ENCODE measurements around the gene C19orf47. TPM values are rescaled to one million over a fixed set of nuclear protein-coding genes. Genes with fewer than 3 reads are reported as not detected.
"Not testable (repeated sequence)": the region's sequence is repeated elsewhere in the genome, so short reads cannot be mapped to it uniquely, and the experiment has no call there.

Gene C19orf47
- polyA plus RNA-seq, 4 donors = 5.1 to 13.2 (median 7.4) TPM

GRCh38 chr19:40370253-40370652 is 22.1 kb upstream of the C19orf47 start:
- not testable (repeated sequence) for H3K4me3 ChIP-seq (ENCODE audit: low read depth in 1 of 3, low read length in 3 of 3); DNase-seq; H3K9me3 ChIP-seq (ENCODE audit: control insufficient read depth in 2 of 2, insufficient read depth in 1 of 2, low read depth in 1 of 2, low read length in 1 of 2); H3K27me3 ChIP-seq (ENCODE audit: control insufficient read depth in 3 of 3, insufficient read depth in 3 of 3, low read length in 3 of 3); H3K27ac ChIP-seq (ENCODE audit: low read depth in 1 of 3, low read length in 2 of 3); FAIRE-seq
- Histone ChIP-seq H3K4me1 (ENCODE audit: control insufficient read depth in 3 of 3, insufficient read depth in 2 of 3, low read depth in 1 of 3, low read length in 2 of 3) (peaks cover 0 to 18% (median 0%) of the 10 kb centered on the region in 3 donors), H3K36me3 (ENCODE audit: control insufficient read depth in 3 of 3, insufficient read depth in 2 of 3, low read depth in 1 of 3, low read length in 3 of 3) (peaks cover 4 to 82% (median 8%) of the 10 kb centered on the region in 3 donors)
- whole genome bisulfite sequencing, 3 donors = 92 to 100% (median 94%) methylated on average over 2 to 3 of the region's 3 CpGs

GRCh38 chr19:40369797-40370196 is 21.6 kb upstream of the C19orf47 start:
- 95 to 97% (median 95%) methylated on average over 12 of the region's 12 CpGs for WGBS, 3 donors

GRCh38 chr19:40367577-40368434 is 19.6 kb upstream of the C19orf47 start:
- FAIRE-seq = no peak
- DNase-seq = no peak
- H3K36me3 ChIP-seq (ENCODE audit: control insufficient read depth in 3 of 3, insufficient read depth in 2 of 3, low read depth in 1 of 3, low read length in 3 of 3) = peaks cover 4 to 60% (median 7%) of the 10 kb centered on the region in 3 donors
- H3K27me3 ChIP-seq (ENCODE audit: control insufficient read depth in 3 of 3, insufficient read depth in 3 of 3, low read length in 3 of 3) = no peaks in the 10 kb centered on the region
- no peaks in the 10 kb centered on the region for H3K9me3 ChIP-seq (ENCODE audit: control insufficient read depth in 2 of 2, insufficient read depth in 1 of 2, low read depth in 1 of 2, low read length in 1 of 2)
- WGBS, 3 donors = 85 to 89% (median 87%) methylated on average over 15 to 16 of the region's 16 CpGs
- H3K4me1 ChIP-seq (ENCODE audit: control insufficient read depth in 3 of 3, insufficient read depth in 2 of 3, low read depth in 1 of 3, low read length in 2 of 3) = peaks cover 0 to 18% (median 0%) of the 10 kb centered on the region in 3 donors
- no peak overlapping the region for H3K27ac ChIP-seq (ENCODE audit: low read depth in 1 of 3, low read length in 2 of 3)
- H3K4me3 ChIP-seq (ENCODE audit: low read depth in 1 of 3, low read length in 3 of 3) = no peak overlapping the region

More at GRCh38 chr19:40369797-40370196, 21.6 kb upstream of the C19orf47 start:
- Histone ChIP-seq H3K27me3 (ENCODE audit: control insufficient read depth in 3 of 3, insufficient read depth in 3 of 3, low read length in 3 of 3) (no peaks in the 10 kb centered on the region), H3K27ac (ENCODE audit: low read depth in 1 of 3, low read length in 2 of 3) (no peak overlapping the region), H3K9me3 (ENCODE audit: control insufficient read depth in 2 of 2, insufficient read depth in 1 of 2, low read depth in 1 of 2, low read length in 1 of 2) (no peaks in the 10 kb centered on the region), H3K36me3 (ENCODE audit: control insufficient read depth in 3 of 3, insufficient read depth in 2 of 3, low read depth in 1 of 3, low read length in 3 of 3) (peaks cover 4 to 78% (median 8%) of the 10 kb centered on the region in 3 donors), H3K4me1 (ENCODE audit: control insufficient read depth in 3 of 3, insufficient read depth in 2 of 3, low read depth in 1 of 3, low read length in 2 of 3) (peaks cover 0 to 18% (median 0%) of the 10 kb centered on the region in 3 donors), H3K4me3 (ENCODE audit: low read depth in 1 of 3, low read length in 3 of 3) (no peak overlapping the region)
- DNase-seq (no peak), FAIRE-seq (no peak)

- DNase-seq (no peak), FAIRE-seq (no peak)
- H3K9me3 ChIP-seq (ENCODE audit: control insufficient read depth in 2 of 2, insufficient read depth in 1 of 2, low read depth in 1 of 2, low read length in 1 of 2) = no peaks in the 10 kb centered on the region
- H3K27me3 ChIP-seq (ENCODE audit: control insufficient read depth in 3 of 3, insufficient read depth in 3 of 3, low read length in 3 of 3) = no peaks in the 10 kb centered on the region
- 86 to 95% (median 94%) methylated on average over 27 of the region's 27 CpGs for WGBS, 3 donors
- peaks cover 4 to 54% (median 7%) of the 10 kb centered on the region in 3 donors for H3K36me3 ChIP-seq (ENCODE audit: control insufficient read depth in 3 of 3, insufficient read depth in 2 of 3, low read depth in 1 of 3, low read length in 3 of 3)
- H3K4me3 ChIP-seq (ENCODE audit: low read depth in 1 of 3, low read length in 3 of 3) = peak overlapping the region in 1 of 3 donors; percentile 54
- H3K27ac ChIP-seq (ENCODE audit: low read depth in 1 of 3, low read length in 2 of 3) = no peak overlapping the region
- H3K4me1 ChIP-seq (ENCODE audit: control insufficient read depth in 3 of 3, insufficient read depth in 2 of 3, low read depth in 1 of 3, low read length in 2 of 3) = peaks cover 0 to 18% (median 0%) of the 10 kb centered on the region in 3 donors
Measured at GRCh38 chr19:40366697-40367561, 18.7 kb upstream of the C19orf47 start.

GRCh38 chr19:40365613-40366401 is 17.6 kb upstream of the C19orf47 start:
- DNase-seq (peak; percentile 27 to 94), FAIRE-seq (no peak)
- Histone ChIP-seq H3K4me1 (ENCODE audit: control insufficient read depth in 3 of 3, insufficient read depth in 2 of 3, low read depth in 1 of 3, low read length in 2 of 3) (peaks cover 0 to 14% (median 0%) of the 10 kb centered on the region in 3 donors), H3K27me3 (ENCODE audit: control insufficient read depth in 3 of 3, insufficient read depth in 3 of 3, low read length in 3 of 3) (no peaks in the 10 kb centered on the region), H3K36me3 (ENCODE audit: control insufficient read depth in 3 of 3, insufficient read depth in 2 of 3, low read depth in 1 of 3, low read length in 3 of 3) (peaks cover 4 to 48% (median 7%) of the 10 kb centered on the region in 3 donors), H3K4me3 (ENCODE audit: low read depth in 1 of 3, low read length in 3 of 3) (peak overlapping the region in 1 of 3 donors; percentile 54), H3K9me3 (ENCODE audit: control insufficient read depth in 2 of 2, insufficient read depth in 1 of 2, low read depth in 1 of 2, low read length in 1 of 2) (no peaks in the 10 kb centered on the region), H3K27ac (ENCODE audit: low read depth in 1 of 3, low read length in 2 of 3) (peak overlapping the region in 1 of 3 donors; percentile 54)
- WGBS, 3 donors = 18 to 51% (median 39%) methylated on average over 26 to 28 of the region's 28 CpGs

- no peak for FAIRE-seq
- H3K27ac ChIP-seq (ENCODE audit: low read depth in 1 of 3, low read length in 2 of 3) = no peak overlapping the region
- WGBS, 3 donors = 61 to 86% (median 70%) methylated on average over 3 of the region's 3 CpGs
- H3K27me3 ChIP-seq (ENCODE audit: control insufficient read depth in 3 of 3, insufficient read depth in 3 of 3, low read length in 3 of 3) = no peaks in the 10 kb centered on the region
- no peak for DNase-seq
- H3K4me1 ChIP-seq (ENCODE audit: control insufficient read depth in 3 of 3, insufficient read depth in 2 of 3, low read depth in 1 of 3, low read length in 2 of 3) = peaks cover 0 to 10% (median 0%) of the 10 kb centered on the region in 3 donors
- H3K4me3 ChIP-seq (ENCODE audit: low read depth in 1 of 3, low read length in 3 of 3) = peak overlapping the region in 1 of 3 donors; percentile 54
- peaks cover 4 to 47% (median 7%) of the 10 kb centered on the region in 3 donors for H3K36me3 ChIP-seq (ENCODE audit: control insufficient read depth in 3 of 3, insufficient read depth in 2 of 3, low read depth in 1 of 3, low read length in 3 of 3)
- no peaks in the 10 kb centered on the region for H3K9me3 ChIP-seq (ENCODE audit: control insufficient read depth in 2 of 2, insufficient read depth in 1 of 2, low read depth in 1 of 2, low read length in 1 of 2)
Measured at GRCh38 chr19:40365010-40365409, 16.8 kb upstream of the C19orf47 start.

GRCh38 chr19:40363069-40363468 is 14.9 kb upstream of the C19orf47 start:
- H3K27ac ChIP-seq (ENCODE audit: low read depth in 1 of 3, low read length in 2 of 3) = no peak overlapping the region

More at GRCh38 chr19:40363069-40363468, 14.9 kb upstream of the C19orf47 start:
- FAIRE-seq (no peak), DNase-seq (no peak)
- no peaks in the 10 kb centered on the region for H3K9me3 ChIP-seq (ENCODE audit: control insufficient read depth in 2 of 2, insufficient read depth in 1 of 2, low read depth in 1 of 2, low read length in 1 of 2)
- peaks cover 0 to 10% (median 0%) of the 10 kb centered on the region in 3 donors for H3K4me1 ChIP-seq (ENCODE audit: control insufficient read depth in 3 of 3, insufficient read depth in 2 of 3, low read depth in 1 of 3, low read length in 2 of 3)
- no peak overlapping the region for H3K4me3 ChIP-seq (ENCODE audit: low read depth in 1 of 3, low read length in 3 of 3)
- H3K36me3 ChIP-seq (ENCODE audit: control insufficient read depth in 3 of 3, insufficient read depth in 2 of 3, low read depth in 1 of 3, low read length in 3 of 3) = peaks cover 4 to 45% (median 7%) of the 10 kb centered on the region in 3 donors
- no peaks in the 10 kb centered on the region for H3K27me3 ChIP-seq (ENCODE audit: control insufficient read depth in 3 of 3, insufficient read depth in 3 of 3, low read length in 3 of 3)
- WGBS, 3 donors = 74 to 90% (median 76%) methylated on average over 5 of the region's 5 CpGs

Measured in small intestine (tissue), 7 donors.